ENCODE results near the gene LEFTY1.

LEFTY1 gene

DNA sequence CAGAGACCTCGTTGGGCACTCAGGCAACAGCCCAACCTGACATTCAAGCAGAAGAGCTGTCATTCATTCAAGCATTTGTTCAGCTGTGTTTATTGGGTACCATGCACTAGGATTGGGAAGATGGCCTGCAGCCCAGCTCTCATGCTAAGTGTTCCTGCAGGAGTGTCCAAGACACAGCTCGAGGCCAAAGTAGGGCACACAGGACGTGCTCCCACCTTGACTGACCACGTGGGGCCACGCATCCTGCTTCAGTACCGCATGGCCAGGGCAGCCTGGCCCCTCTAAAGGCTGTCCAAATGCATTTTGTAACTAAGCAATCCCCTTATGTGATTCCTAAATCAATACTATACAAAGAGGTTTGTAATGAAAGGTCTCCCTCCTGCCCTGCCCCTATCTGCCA lies 25.4 kb upstream of the LEFTY1 start:
- TF ChIP-seq, protein P1, sequence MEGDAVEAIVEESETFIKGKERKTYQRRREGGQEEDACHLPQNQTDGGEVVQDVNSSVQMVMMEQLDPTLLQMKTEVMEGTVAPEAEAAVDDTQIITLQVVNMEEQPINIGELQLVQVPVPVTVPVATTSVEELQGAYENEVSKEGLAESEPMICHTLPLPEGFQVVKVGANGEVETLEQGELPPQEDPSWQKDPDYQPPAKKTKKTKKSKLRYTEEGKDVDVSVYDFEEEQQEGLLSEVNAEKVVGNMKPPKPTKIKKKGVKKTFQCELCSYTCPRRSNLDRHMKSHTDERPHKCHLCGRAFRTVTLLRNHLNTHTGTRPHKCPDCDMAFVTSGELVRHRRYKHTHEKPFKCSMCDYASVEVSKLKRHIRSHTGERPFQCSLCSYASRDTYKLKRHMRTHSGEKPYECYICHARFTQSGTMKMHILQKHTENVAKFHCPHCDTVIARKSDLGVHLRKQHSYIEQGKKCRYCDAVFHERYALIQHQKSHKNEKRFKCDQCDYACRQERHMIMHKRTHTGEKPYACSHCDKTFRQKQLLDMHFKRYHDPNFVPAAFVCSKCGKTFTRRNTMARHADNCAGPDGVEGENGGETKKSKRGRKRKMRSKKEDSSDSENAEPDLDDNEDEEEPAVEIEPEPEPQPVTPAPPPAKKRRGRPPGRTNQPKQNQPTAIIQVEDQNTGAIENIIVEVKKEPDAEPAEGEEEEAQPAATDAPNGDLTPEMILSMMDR (IDR thresholded peaks at IDR 0.05): no peak
- Histone ChIP-seq H3K36me3 (peaks cover 0 to 46% (median 11%) of the 10 kb centered on the region in 3 donors), H3K4me1 (peaks cover 0 to 9% (median 7%) of the 10 kb centered on the region in 4 donors), H3K4me3 (no peak overlapping the region), H3K27me3 (no peaks in the 10 kb centered on the region), H3K9me3 (no peaks in the 10 kb centered on the region), H3K27ac (no peak overlapping the region)
- no peak for DNase-seq
- intact Hi-C loops (cut with DNase I; ENCODE audit: low total_unique reads): loop anchor here (5.0 to 10.0 kb wide), 2 partner anchors 60 to 137 kb away; partner anchors contain the start of gene SRP9

DNA sequence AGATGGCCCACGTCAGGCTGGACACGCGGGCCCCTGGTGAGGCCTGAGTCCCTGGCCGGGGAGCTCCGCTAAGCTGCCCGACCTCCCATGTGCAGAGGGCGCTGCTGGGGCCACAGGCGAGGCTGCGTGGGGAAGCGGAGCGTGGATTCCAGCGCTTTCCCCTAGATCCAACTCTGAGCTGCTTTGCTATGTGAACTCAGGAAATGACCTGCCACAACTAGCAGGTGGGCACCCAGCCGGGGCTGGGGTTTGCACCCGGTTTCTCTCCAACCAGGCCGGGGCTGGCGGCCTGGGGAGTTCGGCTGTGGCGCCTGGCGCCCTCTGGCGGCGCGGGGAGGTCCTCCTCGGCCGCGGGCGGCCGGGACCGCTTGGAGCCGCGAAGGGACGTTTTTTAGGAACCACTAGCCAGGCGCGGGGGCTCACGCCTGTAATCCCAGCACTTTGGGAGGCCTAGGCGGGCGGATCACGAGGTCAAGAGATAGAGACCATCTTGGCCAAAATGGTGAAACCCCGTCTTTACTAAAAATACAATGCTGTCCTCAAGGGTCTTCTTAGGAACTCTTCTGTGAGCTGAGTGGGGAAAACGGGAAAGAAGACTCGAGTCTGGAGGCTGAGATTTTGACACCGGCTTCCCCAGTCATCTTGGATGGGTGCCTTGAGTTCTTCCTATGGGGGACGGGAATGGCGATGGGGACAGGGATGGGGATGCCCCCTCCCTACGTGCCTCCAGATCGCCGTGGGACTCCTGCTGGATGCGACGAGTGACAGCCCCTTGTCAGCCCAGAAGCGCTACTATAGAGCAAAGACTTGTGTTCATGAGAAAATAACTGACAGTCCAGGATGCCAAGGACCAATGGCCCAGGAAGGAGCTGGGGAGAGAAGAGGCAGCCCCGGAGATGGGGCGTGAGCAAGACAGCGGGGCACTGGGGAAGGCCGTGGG lies 22.5 kb upstream of the LEFTY1 start:
- TF ChIP-seq, protein P1 (IDR thresholded peaks at IDR 0.05): peak; percentile 88 to 95
- H3K27me3 ChIP-seq: no peaks in the 10 kb centered on the region
- H3K27ac ChIP-seq: no peak overlapping the region
- peaks cover 0 to 29% (median 0%) of the 10 kb centered on the region in 3 donors for H3K36me3 ChIP-seq
- H3K4me3 ChIP-seq: peak overlapping the region in 1 of 2 donors; percentile 12
- H3K4me1 ChIP-seq: peaks cover 0 to 9% (median 7%) of the 10 kb centered on the region in 4 donors
- no peaks in the 10 kb centered on the region for H3K9me3 ChIP-seq
- intact Hi-C loops (cut with DNase I; ENCODE audit: low total_unique reads): loop anchor here (2.0 to 10.0 kb wide), 3 partner anchors 63 to 437 kb away; partner anchors contain the start of gene SRP9
- DNase-seq: peak; percentile 50 to 77

DNA sequence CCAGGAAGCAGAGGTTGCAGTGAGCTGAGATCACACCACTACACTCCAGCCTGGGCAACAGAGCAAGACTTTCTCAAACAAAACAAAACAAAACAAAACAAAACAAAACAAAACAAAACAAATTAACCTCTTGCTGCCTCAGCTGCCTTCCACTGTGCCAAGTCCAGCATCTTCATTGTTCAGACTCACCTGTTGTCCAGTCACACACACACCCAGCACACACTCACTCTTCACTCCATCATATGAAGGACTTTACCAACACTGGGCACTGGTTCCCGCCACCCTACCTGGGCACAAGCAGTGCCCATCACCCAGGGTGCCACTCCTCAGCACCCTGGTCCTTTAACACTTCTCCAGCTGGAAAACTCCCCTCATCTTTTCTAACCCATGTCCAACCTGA lies 20.5 kb upstream of the LEFTY1 start:
- no peak for DNase-seq
- Histone ChIP-seq H3K36me3 (peaks cover 0 to 9% (median 0%) of the 10 kb centered on the region in 3 donors), H3K27ac (no peak overlapping the region), H3K27me3 (no peaks in the 10 kb centered on the region), H3K4me1 (peaks cover 0 to 9% (median 7%) of the 10 kb centered on the region in 4 donors), H3K4me3 (no peak overlapping the region), H3K9me3 (no peaks in the 10 kb centered on the region)
- intact Hi-C loops (cut with DNase I; ENCODE audit: low total_unique reads): no loop called here
- TF ChIP-seq, protein P1 (IDR thresholded peaks at IDR 0.05): no peak

DNA sequence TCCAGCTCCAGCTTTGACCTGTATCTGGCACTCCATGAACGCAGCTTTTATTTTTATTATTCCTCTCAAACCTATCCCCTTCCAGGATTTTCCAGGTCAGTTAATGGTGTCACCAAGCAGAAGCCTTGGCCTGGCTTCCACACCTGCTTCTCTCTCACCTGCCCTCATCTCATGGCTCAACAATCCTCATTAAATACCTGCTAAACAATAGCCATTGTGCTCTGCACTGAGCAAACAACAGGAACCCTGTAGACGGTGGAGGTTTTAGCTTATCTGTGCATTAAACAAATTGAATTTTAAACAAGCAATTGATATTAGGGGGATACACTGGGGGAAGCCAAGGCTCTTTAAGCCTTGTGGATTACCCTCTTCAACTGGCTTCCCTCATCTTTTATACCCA lies 19.8 kb upstream of the LEFTY1 start:
- Histone ChIP-seq H3K27me3 (no peaks in the 10 kb centered on the region), H3K9me3 (no peaks in the 10 kb centered on the region), H3K4me1 (peaks cover 0 to 9% (median 7%) of the 10 kb centered on the region in 4 donors), H3K36me3 (peaks cover 0 to 2% (median 0%) of the 10 kb centered on the region in 3 donors), H3K4me3 (no peak overlapping the region), H3K27ac (no peak overlapping the region)
- no peak for DNase-seq
- TF ChIP-seq, protein P1 (IDR thresholded peaks at IDR 0.05): no peak
- intact Hi-C loops (cut with DNase I; ENCODE audit: low total_unique reads): no loop called here

DNA sequence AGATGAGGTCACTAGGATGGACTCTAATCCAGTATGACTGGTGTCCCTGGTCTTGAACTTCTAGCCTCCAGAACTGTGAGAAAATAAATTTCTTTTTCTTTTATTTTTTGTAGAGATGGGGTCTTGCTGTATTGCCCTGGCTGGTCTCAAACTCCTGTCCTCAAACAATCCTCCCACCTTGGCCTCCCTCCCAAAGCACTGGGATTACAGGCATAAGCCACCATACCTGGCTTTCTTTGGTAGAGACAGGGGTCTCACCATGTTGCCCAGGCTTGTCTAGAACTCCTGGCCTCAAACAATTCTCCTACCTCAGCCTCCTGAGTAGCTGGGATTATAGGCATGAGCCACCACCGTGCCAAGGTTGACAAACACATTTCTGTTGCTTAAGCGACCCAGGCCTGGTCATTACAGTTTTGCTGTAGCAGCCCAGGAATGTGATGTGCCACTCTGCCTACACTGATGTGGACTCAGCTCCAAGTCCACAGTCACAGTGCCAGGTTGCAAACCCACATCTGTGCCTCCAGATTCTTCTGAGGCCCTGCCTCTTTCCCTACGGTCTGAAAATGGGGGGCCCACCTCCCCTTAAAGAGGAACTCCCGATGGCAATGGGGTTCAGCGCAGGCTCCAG lies 19.2 kb upstream of the LEFTY1 start:
- H3K4me3 ChIP-seq: no peak overlapping the region
- H3K27ac ChIP-seq: no peak overlapping the region
- no peaks in the 10 kb centered on the region for H3K9me3 ChIP-seq
- DNase-seq: no peak
- H3K27me3 ChIP-seq: no peaks in the 10 kb centered on the region
- H3K4me1 ChIP-seq: peaks cover 0 to 9% (median 7%) of the 10 kb centered on the region in 4 donors
- intact Hi-C loops (cut with DNase I; ENCODE audit: low total_unique reads): no loop called here
- TF ChIP-seq, protein P1 (IDR thresholded peaks at IDR 0.05): no peak
- no peaks in the 10 kb centered on the region for H3K36me3 ChIP-seq
